Stimulated activated memory B cell treated with anti-CD40 and anti-IgM and Interleukin-4, amounts not matched to agents 10 μg/mL and 1 μg/mL and 100 μg/mL, for 72 hours (primary cell): ENCODE data around the gene TMEM51.
"Not testable (repeated sequence)": the region's sequence is repeated elsewhere in the genome, so short reads cannot be mapped to it uniquely, and the experiment has no call there.

Source experiments
- ATAC-seq: fragments of 150-1000 bp; cut with Tn5 transposase; 2 replicates; pipeline ENCODE4 v1.10.0; 2021
- H3K27ac Mint-ChIP-seq: one replicate; pipeline ENCODE4 v1.8.0; 2022; ENCODE audit warnings: mild to moderate bottlenecking, mixed read lengths
- H3K27me3 Mint-ChIP-seq: one replicate; pipeline ENCODE4 v1.8.0; 2022; ENCODE audit warnings: mixed read lengths
- H3K36me3 Mint-ChIP-seq: one replicate; pipeline ENCODE4 v1.8.0; 2022; ENCODE audit warnings: mixed read lengths
- H3K4me1 Mint-ChIP-seq: one replicate; pipeline ENCODE4 v1.8.0; 2022; ENCODE audit warnings: mixed read lengths
- H3K4me3 Mint-ChIP-seq: one replicate; pipeline ENCODE4 v1.8.0; 2022; ENCODE audit warnings: mild to moderate bottlenecking, moderate library complexity, mixed read lengths
- H3K9me3 Mint-ChIP-seq: one replicate; pipeline ENCODE4 v1.8.0; 2022; ENCODE audit warnings: mixed read lengths

TMEM51 gene

GRCh38 chr1:15120251-15120945 lies 33.1 kb upstream of the TMEM51 start:
- no peak for ATAC-seq
- Mint-ChIP-seq H3K4me3 (no peak overlapping the region), H3K36me3 (no peaks in the 10 kb centered on the region), H3K9me3 (no peaks in the 10 kb centered on the region), H3K4me1 (no peaks in the 10 kb centered on the region), H3K27me3 (peaks cover 24% of the 10 kb centered on the region), H3K27ac (no peak overlapping the region)

- H3K4me3 Mint-ChIP-seq: no peak overlapping the region
- H3K27me3 Mint-ChIP-seq: peaks cover 32% of the 10 kb centered on the region
- no peak for ATAC-seq
- no peaks in the 10 kb centered on the region for H3K9me3 Mint-ChIP-seq
- no peaks in the 10 kb centered on the region for H3K4me1 Mint-ChIP-seq
- no peaks in the 10 kb centered on the region for H3K36me3 Mint-ChIP-seq
- no peak overlapping the region for H3K27ac Mint-ChIP-seq
Measured at GRCh38 chr1:15122331-15122730, 31.2 kb upstream of the TMEM51 start.

GRCh38 chr1:15123270-15123669 lies 30.3 kb upstream of the TMEM51 start:
- Mint-ChIP-seq H3K4me3 (no peak overlapping the region), H3K27ac (no peak overlapping the region), H3K9me3 (no peaks in the 10 kb centered on the region), H3K4me1 (no peaks in the 10 kb centered on the region), H3K27me3 (peaks cover 29% of the 10 kb centered on the region), H3K36me3 (no peaks in the 10 kb centered on the region)
- no peak for ATAC-seq

- no peaks in the 10 kb centered on the region for H3K36me3 Mint-ChIP-seq
- no peak overlapping the region for H3K4me3 Mint-ChIP-seq
- no peak for ATAC-seq
Measured at GRCh38 chr1:15123925-15124324, 29.6 kb upstream of the TMEM51 start.

GRCh38 chr1:15124362-15125100 lies 29.0 kb upstream of the TMEM51 start:
- peaks cover 28% of the 10 kb centered on the region for H3K27me3 Mint-ChIP-seq
- H3K4me3 Mint-ChIP-seq: no peak overlapping the region
- ATAC-seq: peak; percentile 17
- H3K36me3 Mint-ChIP-seq: no peaks in the 10 kb centered on the region
- peaks cover 3% of the 10 kb centered on the region for H3K9me3 Mint-ChIP-seq
- no peaks in the 10 kb centered on the region for H3K4me1 Mint-ChIP-seq
- no peak overlapping the region for H3K27ac Mint-ChIP-seq

More at GRCh38 chr1:15123925-15124324, 29.6 kb upstream of the TMEM51 start:
- peaks cover 28% of the 10 kb centered on the region for H3K27me3 Mint-ChIP-seq
- no peaks in the 10 kb centered on the region for H3K4me1 Mint-ChIP-seq
- no peaks in the 10 kb centered on the region for H3K9me3 Mint-ChIP-seq
- no peak overlapping the region for H3K27ac Mint-ChIP-seq

- Mint-ChIP-seq H3K36me3 (no peaks in the 10 kb centered on the region), H3K27ac (no peak overlapping the region), H3K4me1 (no peaks in the 10 kb centered on the region), H3K27me3 (peaks cover 25% of the 10 kb centered on the region), H3K9me3 (peaks cover 8% of the 10 kb centered on the region), H3K4me3 (no peak overlapping the region)
- no peak for ATAC-seq
Measured at GRCh38 chr1:15125101-15125745, 28.3 kb upstream of the TMEM51 start.

GRCh38 chr1:15128077-15128476 lies 25.5 kb upstream of the TMEM51 start:
- Mint-ChIP-seq H3K36me3 (no peaks in the 10 kb centered on the region), H3K9me3 (peaks cover 11% of the 10 kb centered on the region)
- no peak for ATAC-seq

GRCh38 chr1:15128520-15129313 lies 24.8 kb upstream of the TMEM51 start:
- peak; percentile 83 for ATAC-seq
- Mint-ChIP-seq H3K27me3 (peaks cover 41% of the 10 kb centered on the region), H3K9me3 (peaks cover 11% of the 10 kb centered on the region), H3K4me3 (no peak overlapping the region), H3K4me1 (no peaks in the 10 kb centered on the region), H3K27ac (no peak overlapping the region), H3K36me3 (no peaks in the 10 kb centered on the region)

More at GRCh38 chr1:15128077-15128476, 25.5 kb upstream of the TMEM51 start:
- peaks cover 34% of the 10 kb centered on the region for H3K27me3 Mint-ChIP-seq
- no peak overlapping the region for H3K4me3 Mint-ChIP-seq
- H3K27ac Mint-ChIP-seq: no peak overlapping the region
- H3K4me1 Mint-ChIP-seq: no peaks in the 10 kb centered on the region

GRCh38 chr1:15129944-15130343 lies 23.6 kb upstream of the TMEM51 start:
- Mint-ChIP-seq H3K9me3 (peaks cover 11% of the 10 kb centered on the region), H3K4me3 (no peak overlapping the region), H3K27me3 (peaks cover 53% of the 10 kb centered on the region), H3K36me3 (no peaks in the 10 kb centered on the region), H3K27ac (no peak overlapping the region), H3K4me1 (no peaks in the 10 kb centered on the region)
- no peak for ATAC-seq

- Mint-ChIP-seq H3K36me3 (no peaks in the 10 kb centered on the region), H3K27ac (no peak overlapping the region), H3K4me3 (no peak overlapping the region), H3K9me3 (peaks cover 11% of the 10 kb centered on the region), H3K27me3 (peaks cover 60% of the 10 kb centered on the region), H3K4me1 (no peaks in the 10 kb centered on the region)
- ATAC-seq: no peak
Measured at GRCh38 chr1:15130607-15131006, 22.9 kb upstream of the TMEM51 start.

GRCh38 chr1:15132965-15133364 lies 20.6 kb upstream of the TMEM51 start:
- Mint-ChIP-seq H3K27me3 (peaks cover 75% of the 10 kb centered on the region), H3K27ac (no peak overlapping the region), H3K4me1 (no peaks in the 10 kb centered on the region), H3K4me3 (no peak overlapping the region), H3K36me3 (no peaks in the 10 kb centered on the region), H3K9me3 (peaks cover 11% of the 10 kb centered on the region)
- ATAC-seq: no peak

GRCh38 chr1:15134285-15134684 lies 19.3 kb upstream of the TMEM51 start:
- Mint-ChIP-seq H3K9me3 (peaks cover 11% of the 10 kb centered on the region), H3K27me3 (peaks cover 75% of the 10 kb centered on the region), H3K4me1 (no peaks in the 10 kb centered on the region)

GRCh38 chr1:15135604-15136003 lies 17.9 kb upstream of the TMEM51 start:
- H3K27ac Mint-ChIP-seq, H3K36me3 Mint-ChIP-seq, H3K9me3 Mint-ChIP-seq, H3K4me1 Mint-ChIP-seq, ATAC-seq, H3K4me3 Mint-ChIP-seq: not testable (repeated sequence)
- peaks cover 82% of the 10 kb centered on the region for H3K27me3 Mint-ChIP-seq

More at GRCh38 chr1:15134285-15134684, 19.3 kb upstream of the TMEM51 start:
- Mint-ChIP-seq H3K27ac (no peak overlapping the region), H3K4me3 (no peak overlapping the region), H3K36me3 (no peaks in the 10 kb centered on the region)
- ATAC-seq: no peak

- Mint-ChIP-seq H3K27ac (no peak overlapping the region), H3K36me3 (no peaks in the 10 kb centered on the region), H3K4me3 (no peak overlapping the region), H3K9me3 (no peaks in the 10 kb centered on the region), H3K27me3 (peaks cover 91% of the 10 kb centered on the region), H3K4me1 (no peaks in the 10 kb centered on the region)
- no peak for ATAC-seq
Measured at GRCh38 chr1:15137809-15138208, 15.7 kb upstream of the TMEM51 start.
